Measurements from ENCODE around the gene SENP2. TPM values are rescaled to one million over a fixed set of nuclear protein-coding genes. Genes with fewer than 3 reads are reported as not detected.
"Not testable (repeated sequence)": the region's sequence is repeated elsewhere in the genome, so short reads cannot be mapped to it uniquely, and the experiment has no call there.

The SENP2 gene
- total and polyA plus RNA-seq, 5 donors from 2014 or later: 14.3 to 51.7 (median 19.8) TPM

- H3K36me3 ChIP-seq (ENCODE audit: control insufficient read depth, insufficient read depth, low read length): peaks cover 47% of the 10 kb centered on the region
- H3K4me3 ChIP-seq (ENCODE audit: low read depth, low read length): no peak overlapping the region
- Mint-ChIP-seq H3K4me3 (no peak overlapping the region), H3K27ac (peak overlapping the region in 2 of 3 donors; percentile 32 to 71), H3K36me3 (peaks cover 20% of the 10 kb centered on the region), H3K4me1 (peaks cover 0 to 3% (median under 1%) of the 10 kb centered on the region in 4 donors), H3K27me3 (no peaks in the 10 kb centered on the region), H3K9me3 (no peaks in the 10 kb centered on the region)
- H3K9me3 ChIP-seq (ENCODE audit: control insufficient read depth in 2 of 2, low read length in 2 of 2): no peaks in the 10 kb centered on the region
- DNase-seq: no peak
- no peaks in the 10 kb centered on the region for H3K4me1 ChIP-seq (ENCODE audit: control insufficient read depth, insufficient read depth, low read length, poor library complexity, severe bottlenecking)
- H3K27ac ChIP-seq (ENCODE audit: insufficient read depth, low read length, poor library complexity, severe bottlenecking): no peak overlapping the region
- no peak for ATAC-seq (ENCODE audit: low read depth in 2 of 2)
- H3K27me3 ChIP-seq (ENCODE audit: control insufficient read depth, insufficient read depth, low read length): no peaks in the 10 kb centered on the region
These were observed 43.6 kb downstream of the SENP2 start for GRCh38 chr3:185629554-185630181.

- Histone ChIP-seq H3K27me3 (ENCODE audit: control insufficient read depth, insufficient read depth, low read length) (no peaks in the 10 kb centered on the region), H3K27ac (ENCODE audit: insufficient read depth, low read length, poor library complexity, severe bottlenecking) (no peak overlapping the region), H3K9me3 (ENCODE audit: control insufficient read depth in 2 of 2, low read length in 2 of 2) (no peaks in the 10 kb centered on the region), H3K4me1 (ENCODE audit: control insufficient read depth, insufficient read depth, low read length, poor library complexity, severe bottlenecking) (no peaks in the 10 kb centered on the region), H3K36me3 (ENCODE audit: control insufficient read depth, insufficient read depth, low read length) (peaks cover 44% of the 10 kb centered on the region), H3K4me3 (ENCODE audit: low read depth, low read length) (no peak overlapping the region)
- Mint-ChIP-seq H3K27ac (peak overlapping the region; percentile 32 to 87 (median 71)), H3K27me3 (no peaks in the 10 kb centered on the region), H3K4me1 (peaks cover 0 to 3% (median under 1%) of the 10 kb centered on the region in 4 donors), H3K36me3 (peaks cover 17% of the 10 kb centered on the region), H3K4me3 (no peak overlapping the region), H3K9me3 (no peaks in the 10 kb centered on the region)
- DNase-seq (no peak), ATAC-seq (ENCODE audit: low read depth in 2 of 2) (no peak)
These were observed 44.1 kb downstream of the SENP2 start for GRCh38 chr3:185630182-185630622.

GRCh38 chr3:185631108-185631507, 45.0 kb downstream of the SENP2 start:
- H3K27ac ChIP-seq (ENCODE audit: insufficient read depth, low read length, poor library complexity, severe bottlenecking): no peak overlapping the region
- Mint-ChIP-seq H3K36me3 (peaks cover 13% of the 10 kb centered on the region), H3K4me3 (no peak overlapping the region), H3K4me1 (peaks cover 0 to 3% (median under 1%) of the 10 kb centered on the region in 4 donors), H3K27ac (no peak overlapping the region), H3K9me3 (no peaks in the 10 kb centered on the region), H3K27me3 (no peaks in the 10 kb centered on the region)
- H3K4me3 ChIP-seq (ENCODE audit: low read depth, low read length): no peak overlapping the region
- ATAC-seq (ENCODE audit: low read depth in 2 of 2) (no peak), DNase-seq (no peak)
- no peaks in the 10 kb centered on the region for H3K9me3 ChIP-seq (ENCODE audit: control insufficient read depth in 2 of 2, low read length in 2 of 2)
- no peaks in the 10 kb centered on the region for H3K4me1 ChIP-seq (ENCODE audit: control insufficient read depth, insufficient read depth, low read length, poor library complexity, severe bottlenecking)
- no peaks in the 10 kb centered on the region for H3K27me3 ChIP-seq (ENCODE audit: control insufficient read depth, insufficient read depth, low read length)
- peaks cover 35% of the 10 kb centered on the region for H3K36me3 ChIP-seq (ENCODE audit: control insufficient read depth, insufficient read depth, low read length)

GRCh38 chr3:185631508-185632206, 45.6 kb downstream of the SENP2 start:
- Mint-ChIP-seq H3K4me1 (peaks cover 0 to 3% (median under 1%) of the 10 kb centered on the region in 4 donors), H3K9me3 (no peaks in the 10 kb centered on the region), H3K4me3 (peak overlapping the region in 1 of 4 donors; percentile 4), H3K36me3 (peaks cover 13% of the 10 kb centered on the region), H3K27me3 (no peaks in the 10 kb centered on the region), H3K27ac (no peak overlapping the region)
- no peak for DNase-seq
- Histone ChIP-seq H3K36me3 (ENCODE audit: control insufficient read depth, insufficient read depth, low read length) (peaks cover 33% of the 10 kb centered on the region), H3K27me3 (ENCODE audit: control insufficient read depth, insufficient read depth, low read length) (no peaks in the 10 kb centered on the region), H3K9me3 (ENCODE audit: control insufficient read depth in 2 of 2, low read length in 2 of 2) (no peaks in the 10 kb centered on the region), H3K4me3 (ENCODE audit: low read depth, low read length) (no peak overlapping the region), H3K27ac (ENCODE audit: insufficient read depth, low read length, poor library complexity, severe bottlenecking) (no peak overlapping the region), H3K4me1 (ENCODE audit: control insufficient read depth, insufficient read depth, low read length, poor library complexity, severe bottlenecking) (no peaks in the 10 kb centered on the region)
- ATAC-seq (ENCODE audit: low read depth in 2 of 2): no peak

GRCh38 chr3:185632996-185633395, 46.9 kb downstream of the SENP2 start:
- Mint-ChIP-seq H3K9me3 (no peaks in the 10 kb centered on the region), H3K4me3 (no peak overlapping the region), H3K27me3 (no peaks in the 10 kb centered on the region), H3K36me3 (peaks cover 6% of the 10 kb centered on the region), H3K4me1 (peaks cover 0 to 3% (median under 1%) of the 10 kb centered on the region in 4 donors), H3K27ac (no peak overlapping the region)
- Histone ChIP-seq H3K4me3 (ENCODE audit: low read depth, low read length) (no peak overlapping the region), H3K27ac (ENCODE audit: insufficient read depth, low read length, poor library complexity, severe bottlenecking) (no peak overlapping the region), H3K9me3 (ENCODE audit: control insufficient read depth in 2 of 2, low read length in 2 of 2) (no peaks in the 10 kb centered on the region), H3K36me3 (ENCODE audit: control insufficient read depth, insufficient read depth, low read length) (peaks cover 23% of the 10 kb centered on the region), H3K27me3 (ENCODE audit: control insufficient read depth, insufficient read depth, low read length) (no peaks in the 10 kb centered on the region), H3K4me1 (ENCODE audit: control insufficient read depth, insufficient read depth, low read length, poor library complexity, severe bottlenecking) (no peaks in the 10 kb centered on the region)
- DNase-seq (no peak), ATAC-seq (ENCODE audit: low read depth in 2 of 2) (no peak)

DNA sequence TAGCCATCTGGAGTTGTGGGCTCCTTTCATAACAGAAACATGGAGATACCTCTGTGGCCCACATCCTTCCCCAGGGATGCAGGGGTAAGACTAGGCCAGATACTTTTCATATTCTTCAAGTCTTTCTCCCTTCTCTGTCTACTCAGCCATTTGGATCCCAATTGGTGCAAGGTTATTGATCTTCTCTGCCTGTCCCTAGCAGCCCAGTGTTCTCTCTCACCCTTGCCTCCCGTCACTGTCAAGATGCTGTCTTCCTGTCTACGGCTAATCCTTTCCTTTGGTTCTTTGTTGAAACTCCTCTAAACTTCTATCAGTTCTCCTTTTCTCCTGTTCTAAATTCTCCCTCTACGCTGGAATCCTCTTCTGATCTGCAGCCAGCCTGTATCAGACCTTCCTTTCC, 51.3 kb downstream of the SENP2 start:
- peaks cover 5% of the 10 kb centered on the region for H3K27me3 ChIP-seq (ENCODE audit: control insufficient read depth, insufficient read depth, low read length)

DNA sequence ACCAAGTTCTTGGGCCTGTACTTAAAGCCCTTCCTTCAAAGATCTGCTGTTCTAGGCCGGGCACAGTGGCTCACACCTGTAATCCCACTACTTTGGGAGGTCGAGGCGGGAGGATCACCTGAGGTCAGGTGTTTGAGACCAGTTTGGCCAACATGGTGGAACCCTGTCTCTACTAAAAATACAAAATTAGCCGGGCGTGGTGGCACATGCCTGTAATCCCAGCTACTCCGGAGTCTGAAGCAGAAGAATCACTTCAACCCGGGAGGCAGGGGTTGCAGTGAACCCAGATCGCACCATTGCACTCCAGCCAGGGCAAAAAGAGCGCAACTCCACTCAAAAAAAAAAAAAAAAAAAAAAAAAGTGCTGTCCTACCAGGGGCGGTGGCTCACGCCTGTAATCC, 52.6 kb downstream of the SENP2 start:
- not testable (repeated sequence) for H3K27me3 ChIP-seq (ENCODE audit: control insufficient read depth, insufficient read depth, low read length); H3K9me3 Mint-ChIP-seq; H3K4me3 Mint-ChIP-seq; H3K4me1 ChIP-seq (ENCODE audit: control insufficient read depth, insufficient read depth, low read length, poor library complexity, severe bottlenecking); ATAC-seq (ENCODE audit: low read depth in 2 of 2); H3K27ac ChIP-seq (ENCODE audit: insufficient read depth, low read length, poor library complexity, severe bottlenecking); H3K27ac Mint-ChIP-seq; H3K36me3 Mint-ChIP-seq; H3K4me1 Mint-ChIP-seq; H3K27me3 Mint-ChIP-seq; H3K36me3 ChIP-seq (ENCODE audit: control insufficient read depth, insufficient read depth, low read length); DNase-seq; H3K9me3 ChIP-seq (ENCODE audit: control insufficient read depth in 2 of 2, low read length in 2 of 2); H3K4me3 ChIP-seq (ENCODE audit: low read depth, low read length)

More for the DNA sequence above, 51.3 kb downstream of the SENP2 start:
- Histone ChIP-seq H3K4me3 (ENCODE audit: low read depth, low read length) (no peak overlapping the region), H3K4me1 (ENCODE audit: control insufficient read depth, insufficient read depth, low read length, poor library complexity, severe bottlenecking) (no peaks in the 10 kb centered on the region), H3K9me3 (ENCODE audit: control insufficient read depth in 2 of 2, low read length in 2 of 2) (no peaks in the 10 kb centered on the region), H3K36me3 (ENCODE audit: control insufficient read depth, insufficient read depth, low read length) (no peaks in the 10 kb centered on the region), H3K27ac (ENCODE audit: insufficient read depth, low read length, poor library complexity, severe bottlenecking) (no peak overlapping the region)
- Mint-ChIP-seq H3K4me3 (no peak overlapping the region), H3K9me3 (no peaks in the 10 kb centered on the region), H3K4me1 (peaks cover 0 to 3% (median under 1%) of the 10 kb centered on the region in 4 donors), H3K27ac (peak overlapping the region in 1 of 3 donors; percentile 79), H3K27me3 (no peaks in the 10 kb centered on the region), H3K36me3 (no peaks in the 10 kb centered on the region)
- no peak for DNase-seq
- ATAC-seq (ENCODE audit: low read depth in 2 of 2): no peak

Data from CD4-positive, CD25-positive, alpha-beta regulatory T cell (primary cell).